ENCODE results near the gene FAR1.

Gene FAR1

GRCh38 chr11:13669544-13670488 lies 1.3 kb downstream of the FAR1 start:
- in situ Hi-C loops (cut with MboI; ENCODE audit: low sequenced_read_pairs) = no loop called here

- in situ Hi-C loops (cut with MboI; ENCODE audit: low sequenced_read_pairs) = no loop called here
These were observed 4.2 kb downstream of the FAR1 start for GRCh38 chr11:13672576-13673210.

- in situ Hi-C loops (cut with MboI; ENCODE audit: low sequenced_read_pairs) = no loop called here
These were observed 6.5 kb downstream of the FAR1 start for GRCh38 chr11:13674799-13675509.

- in situ Hi-C loops (cut with MboI; ENCODE audit: low sequenced_read_pairs) = no loop called here
These were observed 8.1 kb downstream of the FAR1 start for GRCh38 chr11:13676576-13676975.

GRCh38 chr11:13679768-13680167 lies 11.3 kb downstream of the FAR1 start:
- in situ Hi-C loops (cut with MboI; ENCODE audit: low sequenced_read_pairs) = no loop called here

GRCh38 chr11:13680501-13681264 lies 12.2 kb downstream of the FAR1 start:
- in situ Hi-C loops (cut with MboI; ENCODE audit: low sequenced_read_pairs) = no loop called here

GRCh38 chr11:13681446-13681845 lies 13.0 kb downstream of the FAR1 start:
- in situ Hi-C loops (cut with MboI; ENCODE audit: low sequenced_read_pairs) = no loop called here

GRCh38 chr11:13682212-13682611 lies 13.7 kb downstream of the FAR1 start:
- in situ Hi-C loops (cut with MboI; ENCODE audit: low sequenced_read_pairs) = no loop called here

GRCh38 chr11:13685461-13686108 lies 17.1 kb downstream of the FAR1 start:
- in situ Hi-C loops (cut with MboI; ENCODE audit: low sequenced_read_pairs) = no loop called here

- in situ Hi-C loops (cut with MboI; ENCODE audit: low sequenced_read_pairs) = no loop called here
These were observed 18.3 kb downstream of the FAR1 start for GRCh38 chr11:13686776-13687175.

GRCh38 chr11:13687271-13687670 lies 18.8 kb downstream of the FAR1 start:
- in situ Hi-C loops (cut with MboI; ENCODE audit: low sequenced_read_pairs) = no loop called here

GRCh38 chr11:13691286-13691899 lies 22.9 kb downstream of the FAR1 start:
- in situ Hi-C loops (cut with MboI; ENCODE audit: low sequenced_read_pairs) = no loop called here

- in situ Hi-C loops (cut with MboI; ENCODE audit: low sequenced_read_pairs) = no loop called here
These were observed 23.7 kb downstream of the FAR1 start for GRCh38 chr11:13692172-13692571.

GRCh38 chr11:13694115-13694514 lies 25.6 kb downstream of the FAR1 start:
- in situ Hi-C loops (cut with MboI; ENCODE audit: low sequenced_read_pairs) = no loop called here

GRCh38 chr11:13695886-13696285 lies 27.4 kb downstream of the FAR1 start:
- in situ Hi-C loops (cut with MboI; ENCODE audit: low sequenced_read_pairs) = no loop called here

- in situ Hi-C loops (cut with MboI; ENCODE audit: low sequenced_read_pairs) = no loop called here
These were observed 29.2 kb downstream of the FAR1 start for GRCh38 chr11:13697710-13698109.

- in situ Hi-C loops (cut with MboI; ENCODE audit: low sequenced_read_pairs) = no loop called here
These were observed 29.7 kb downstream of the FAR1 start for GRCh38 chr11:13698132-13698531.

GRCh38 chr11:13699041-13699440 lies 30.6 kb downstream of the FAR1 start:
- in situ Hi-C loops (cut with MboI; ENCODE audit: low sequenced_read_pairs) = no loop called here

- in situ Hi-C loops (cut with MboI; ENCODE audit: low sequenced_read_pairs) = no loop called here
These were observed 31.4 kb downstream of the FAR1 start for GRCh38 chr11:13699870-13700269.

- in situ Hi-C loops (cut with MboI; ENCODE audit: low sequenced_read_pairs) = no loop called here
These were observed 33.0 kb downstream of the FAR1 start for GRCh38 chr11:13701506-13701905.

Measured in HL-60/S4 (cell line).